Activated CD4-positive, alpha-beta T cell treated with anti-CD3 and anti-CD28 coated beads, Interleukin-2, amount 10 ng/mL, durations not matched to agents 24 days and 14 days (primary cell): ENCODE data around the gene FRMPD4. TPM values are rescaled to one million over a fixed set of nuclear protein-coding genes. Genes with fewer than 3 reads are reported as not detected.
"Not testable (repeated sequence)": the region's sequence is repeated elsewhere in the genome, so short reads cannot be mapped to it uniquely, and the experiment has no call there.

Experiments
- DNase-seq: peaks from one replicate; pipeline ENCODE4 v3.0.0; 2022
- H3K27ac Mint-ChIP-seq: one replicate; pipeline ENCODE4 v1.8.0; 2022; ENCODE audit warnings: mild to moderate bottlenecking, mixed read lengths
- H3K27me3 Mint-ChIP-seq: one replicate; pipeline ENCODE4 v1.8.0; 2022; ENCODE audit warnings: mixed read lengths
- H3K36me3 Mint-ChIP-seq: one replicate; pipeline ENCODE4 v1.8.0; 2022; ENCODE audit warnings: low read depth, mild to moderate bottlenecking, mixed read lengths
- H3K4me1 Mint-ChIP-seq: one replicate; pipeline ENCODE4 v1.8.0; 2021; ENCODE audit warnings: mixed read lengths
- H3K4me3 Mint-ChIP-seq: one replicate; pipeline ENCODE4 v1.8.0; 2022; ENCODE audit warnings: mild to moderate bottlenecking, moderate library complexity, mixed read lengths
- H3K9me3 Mint-ChIP-seq: one replicate; pipeline ENCODE4 v1.8.0; 2021; ENCODE audit warnings: mixed read lengths
- intact Hi-C: fragments of 100-400 bp; cut with micrococcal nuclease; formaldehyde crosslinking; loops from one replicate; pipeline ENCODE4 v1.15.1; 2023
- total RNA-seq: library from RNA; stranded (reverse); gene quantifications from 2 replicates; pipeline ENCODE4 v1.2.3, GENCODE V29; 2022

Gene FRMPD4
- total RNA-seq, 1 donor from 2014 or later, result not detected

DNA sequence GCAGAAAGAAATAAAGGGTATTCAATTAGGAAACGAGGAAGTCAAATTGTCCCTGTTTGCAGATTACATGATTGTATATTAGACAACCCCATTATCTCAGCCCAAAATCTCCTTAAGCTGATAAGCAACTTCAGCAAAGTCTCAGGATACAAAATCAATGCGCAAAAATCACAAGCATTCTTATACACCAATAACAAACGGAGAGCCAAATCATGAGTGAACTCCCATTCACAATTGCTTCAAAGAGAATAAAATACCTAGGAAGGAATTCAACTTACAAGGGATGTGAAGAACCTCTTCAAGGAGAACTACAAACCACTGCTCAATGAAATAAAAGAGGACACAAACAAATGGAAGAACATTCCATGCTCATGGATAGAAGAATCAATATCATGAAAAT is 404.0 kb downstream of the FRMPD4 start:
- H3K36me3 Mint-ChIP-seq, intact Hi-C loops, H3K27me3 Mint-ChIP-seq, H3K9me3 Mint-ChIP-seq, H3K4me3 Mint-ChIP-seq, DNase-seq, H3K4me1 Mint-ChIP-seq, H3K27ac Mint-ChIP-seq: not testable (repeated sequence)

DNA sequence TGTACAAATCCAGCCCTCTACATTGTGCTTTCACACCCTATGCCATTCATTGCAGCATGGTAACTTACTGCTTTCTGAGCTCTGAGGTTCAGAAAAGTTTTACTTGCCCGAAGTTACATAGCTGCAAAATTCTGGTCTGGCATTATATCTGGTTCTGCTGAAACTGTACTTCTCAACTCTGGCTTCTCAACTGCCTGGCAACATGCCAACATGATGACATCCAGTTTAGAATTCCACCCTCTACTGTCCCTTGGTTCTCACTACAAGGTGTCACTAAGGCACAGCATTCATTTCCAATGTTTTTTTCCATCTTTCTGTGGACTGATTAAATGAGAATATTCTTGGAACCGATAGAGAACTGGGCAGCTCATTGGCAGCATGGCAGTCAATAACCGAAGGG is 410.1 kb downstream of the FRMPD4 start:
- intact Hi-C loops, result no loop called here

DNA sequence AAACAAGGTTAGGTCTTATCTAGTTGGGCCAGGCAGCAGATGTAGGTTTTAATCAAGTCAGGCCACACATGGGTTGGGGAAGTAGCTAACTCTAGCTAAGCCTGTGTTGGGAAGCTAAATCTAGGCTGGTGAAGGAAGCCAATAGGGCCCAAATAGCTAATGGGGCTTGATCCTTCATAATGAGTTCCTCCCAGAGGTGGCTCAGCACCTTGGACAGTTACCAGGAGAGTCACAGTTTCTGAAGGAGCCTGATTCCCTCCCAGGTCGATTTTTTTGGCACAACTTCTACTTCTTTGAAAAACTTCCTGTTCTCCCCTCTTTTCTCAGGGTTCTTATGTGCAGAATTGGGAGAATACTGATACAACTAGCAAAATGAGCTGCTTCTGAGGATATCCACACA is 410.5 kb downstream of the FRMPD4 start:
- peak; percentile 54 for DNase-seq
- no peaks in the 10 kb centered on the region for H3K4me1 Mint-ChIP-seq
- no peaks in the 10 kb centered on the region for H3K9me3 Mint-ChIP-seq
- no peak overlapping the region for H3K27ac Mint-ChIP-seq
- H3K27me3 Mint-ChIP-seq, result no peaks in the 10 kb centered on the region
- H3K36me3 Mint-ChIP-seq, result no peaks in the 10 kb centered on the region
- intact Hi-C loops, result no loop called here
- H3K4me3 Mint-ChIP-seq, result no peak overlapping the region

More for the DNA sequence above, 410.1 kb downstream of the FRMPD4 start:
- H3K27ac Mint-ChIP-seq, result no peak overlapping the region
- DNase-seq, result no peak
- H3K4me3 Mint-ChIP-seq, result no peak overlapping the region
- no peaks in the 10 kb centered on the region for H3K9me3 Mint-ChIP-seq
- no peaks in the 10 kb centered on the region for H3K36me3 Mint-ChIP-seq
- no peaks in the 10 kb centered on the region for H3K4me1 Mint-ChIP-seq
- H3K27me3 Mint-ChIP-seq, result no peaks in the 10 kb centered on the region

DNA sequence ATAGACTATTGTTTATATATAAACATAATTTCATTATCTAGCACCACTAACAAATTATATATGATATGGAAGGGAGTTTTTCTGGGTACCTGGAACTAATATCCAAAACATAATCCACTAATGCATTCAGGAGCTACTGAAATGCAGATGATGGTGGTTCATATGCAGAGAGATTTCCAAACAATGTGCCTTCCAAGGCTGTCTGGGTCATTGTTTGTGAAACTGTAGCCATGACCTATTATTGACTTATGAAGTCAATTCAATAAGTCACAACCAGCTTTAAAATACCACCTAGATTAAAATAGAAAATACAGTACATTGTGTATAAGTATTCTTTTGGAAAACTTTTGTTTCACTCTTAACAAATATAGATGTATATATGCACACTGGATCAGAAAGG is 415.9 kb downstream of the FRMPD4 start:
- Mint-ChIP-seq H3K36me3 (no peaks in the 10 kb centered on the region), H3K4me3 (no peak overlapping the region)
- intact Hi-C loops, result no loop called here

DNA sequence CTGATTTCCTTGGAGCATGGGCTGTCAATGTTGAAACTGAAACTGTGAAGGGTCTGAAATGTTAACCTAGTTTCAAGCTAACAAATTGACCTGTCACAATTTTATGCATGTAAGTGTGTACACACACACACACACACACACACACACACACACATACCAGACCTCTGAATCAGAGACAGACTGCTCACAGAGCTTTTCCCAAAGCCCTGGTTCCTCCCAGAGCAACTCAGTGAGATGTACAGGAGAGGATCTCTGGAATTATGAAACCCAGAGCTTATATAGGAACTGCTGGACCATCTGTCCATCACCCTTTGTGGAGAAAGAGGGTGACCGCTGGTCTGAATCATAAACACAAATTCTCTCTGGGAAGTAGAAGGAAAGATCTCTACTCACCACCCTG is 424.8 kb downstream of the FRMPD4 start:
- no peaks in the 10 kb centered on the region for H3K27me3 Mint-ChIP-seq
- no peaks in the 10 kb centered on the region for H3K9me3 Mint-ChIP-seq
- intact Hi-C loops, result no loop called here
- H3K36me3 Mint-ChIP-seq, result no peaks in the 10 kb centered on the region
- H3K27ac Mint-ChIP-seq, result no peak overlapping the region
- no peak for DNase-seq
- H3K4me3 Mint-ChIP-seq, result no peak overlapping the region
- no peaks in the 10 kb centered on the region for H3K4me1 Mint-ChIP-seq

More for the DNA sequence above, 415.9 kb downstream of the FRMPD4 start:
- DNase-seq, result no peak
- Mint-ChIP-seq H3K9me3 (no peaks in the 10 kb centered on the region), H3K27ac (no peak overlapping the region), H3K4me1 (no peaks in the 10 kb centered on the region), H3K27me3 (no peaks in the 10 kb centered on the region)

DNA sequence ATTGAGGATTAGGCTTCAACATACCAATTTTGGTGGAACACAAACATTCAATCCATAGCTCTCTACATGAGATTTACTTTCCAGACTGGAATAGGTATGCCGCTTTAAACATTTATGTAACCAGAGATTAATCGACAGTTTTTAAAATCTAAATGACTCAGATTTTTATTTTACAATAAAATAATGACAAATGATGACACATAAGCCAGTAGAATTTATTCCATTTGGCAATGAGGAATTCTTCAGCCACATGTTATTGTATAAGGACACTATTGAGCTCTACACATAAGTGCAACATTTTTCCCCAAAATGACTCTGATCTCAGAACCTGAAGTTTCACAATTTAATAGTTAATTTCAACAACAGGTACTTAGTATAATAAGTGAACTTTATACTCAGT is 425.9 kb downstream of the FRMPD4 start:
- Mint-ChIP-seq H3K36me3 (no peaks in the 10 kb centered on the region), H3K4me1 (no peaks in the 10 kb centered on the region), H3K27me3 (no peaks in the 10 kb centered on the region), H3K4me3 (no peak overlapping the region), H3K9me3 (no peaks in the 10 kb centered on the region), H3K27ac (no peak overlapping the region)
- no peak for DNase-seq
- intact Hi-C loops, result no loop called here

DNA sequence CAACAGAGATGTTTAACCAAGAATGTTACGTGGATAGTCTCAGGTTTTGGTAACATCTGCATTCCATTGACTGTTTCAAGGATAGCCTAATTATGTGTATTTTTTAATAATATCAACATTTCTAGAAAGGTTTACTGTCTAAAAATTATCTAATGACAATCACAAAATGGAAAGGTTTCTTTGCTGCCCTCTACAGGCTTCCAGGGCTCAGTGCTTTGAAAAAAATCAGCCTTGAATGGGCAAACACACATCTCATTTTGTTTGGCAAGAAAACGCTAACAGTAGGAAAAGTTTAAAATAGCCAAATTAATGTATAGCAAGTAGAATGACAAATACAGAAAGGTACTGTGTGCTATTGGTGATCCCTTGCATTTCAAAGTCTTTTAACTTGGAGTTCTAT is 429.6 kb downstream of the FRMPD4 start:
- intact Hi-C loops, result no loop called here
- Mint-ChIP-seq H3K9me3 (no peaks in the 10 kb centered on the region), H3K27me3 (no peaks in the 10 kb centered on the region), H3K27ac (no peak overlapping the region), H3K36me3 (no peaks in the 10 kb centered on the region), H3K4me1 (no peaks in the 10 kb centered on the region), H3K4me3 (no peak overlapping the region)
- no peak for DNase-seq

DNA sequence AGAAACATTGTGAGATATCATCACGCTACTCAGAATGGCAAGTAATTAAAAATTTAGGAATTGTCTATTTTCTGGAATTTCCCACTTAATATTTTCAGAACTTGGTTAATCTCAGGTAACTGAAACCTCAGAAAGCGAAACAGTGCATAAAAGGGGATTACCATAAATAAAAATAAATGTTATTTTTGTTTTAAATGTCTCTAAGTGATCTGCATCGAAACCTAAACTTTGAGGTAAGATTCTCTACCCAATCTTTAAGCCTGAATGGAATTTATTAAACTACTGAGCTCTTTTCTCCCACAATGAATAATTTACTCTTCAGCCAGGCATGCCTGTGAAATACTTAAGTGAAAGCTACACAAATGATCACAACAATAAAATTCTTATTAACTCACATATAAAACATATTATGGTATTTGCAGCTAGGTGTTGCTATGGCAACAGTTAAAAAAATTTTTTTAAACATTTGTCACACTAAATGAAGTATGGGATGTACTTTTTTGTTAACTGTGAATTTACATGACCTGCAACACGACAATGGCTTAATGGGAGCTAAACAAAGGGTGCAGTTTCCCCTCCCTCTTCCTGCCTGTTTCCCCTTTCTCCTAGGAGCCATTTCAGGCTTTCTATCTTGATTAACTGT is 432.7 kb downstream of the FRMPD4 start:
- Mint-ChIP-seq H3K4me3 (no peak overlapping the region), H3K4me1 (no peaks in the 10 kb centered on the region), H3K27ac (no peak overlapping the region), H3K27me3 (no peaks in the 10 kb centered on the region), H3K36me3 (no peaks in the 10 kb centered on the region), H3K9me3 (no peaks in the 10 kb centered on the region)
- intact Hi-C loops, result no loop called here
- no peak for DNase-seq

DNA sequence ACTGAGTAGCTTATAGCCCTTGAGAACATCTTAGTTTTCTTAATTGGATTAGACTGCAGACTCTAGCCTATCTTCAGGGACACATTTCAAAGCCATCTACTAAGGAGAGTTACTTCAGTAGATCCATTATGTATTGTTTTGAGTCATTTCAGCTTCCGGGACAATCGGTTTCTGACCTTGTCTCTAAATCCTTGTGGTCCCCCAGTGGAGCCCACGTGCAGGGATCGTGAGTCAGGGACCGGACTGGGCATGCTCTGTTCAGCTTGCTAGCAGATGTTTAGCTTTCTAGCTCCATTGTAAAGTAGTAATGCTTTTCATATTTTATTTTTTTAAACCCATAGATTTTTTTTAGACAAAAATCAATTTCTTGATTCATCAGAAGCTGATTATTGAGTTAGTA is 441.0 kb downstream of the FRMPD4 start:
- no peaks in the 10 kb centered on the region for H3K27me3 Mint-ChIP-seq
- H3K4me1 Mint-ChIP-seq, result no peaks in the 10 kb centered on the region
- no peak overlapping the region for H3K27ac Mint-ChIP-seq
- no peak for DNase-seq
- no peak overlapping the region for H3K4me3 Mint-ChIP-seq
- H3K36me3 Mint-ChIP-seq, result no peaks in the 10 kb centered on the region
- intact Hi-C loops, result no loop called here
- H3K9me3 Mint-ChIP-seq, result no peaks in the 10 kb centered on the region

DNA sequence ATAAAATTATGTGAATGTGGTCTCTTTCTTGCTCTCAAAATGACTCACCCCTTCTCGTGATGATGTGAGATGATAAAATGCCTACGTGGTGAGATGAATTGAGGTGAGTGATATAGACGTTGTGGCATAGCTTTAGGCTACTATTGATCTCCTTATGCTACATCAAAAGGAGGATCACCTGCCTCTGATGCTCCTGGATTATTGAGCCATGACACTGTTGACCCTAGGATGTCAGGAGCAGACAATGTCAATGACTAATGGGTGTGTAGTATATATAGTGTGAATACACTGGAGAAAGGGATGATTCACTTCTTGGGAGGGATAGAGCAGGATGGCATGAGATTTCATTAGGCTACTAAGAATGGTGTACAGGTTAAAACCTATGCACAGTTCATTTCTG is 442.3 kb downstream of the FRMPD4 start:
- intact Hi-C loops, result no loop called here
- no peak for DNase-seq
- Mint-ChIP-seq H3K27me3 (no peaks in the 10 kb centered on the region), H3K36me3 (no peaks in the 10 kb centered on the region), H3K27ac (no peak overlapping the region), H3K4me1 (no peaks in the 10 kb centered on the region), H3K9me3 (no peaks in the 10 kb centered on the region), H3K4me3 (no peak overlapping the region)

DNA sequence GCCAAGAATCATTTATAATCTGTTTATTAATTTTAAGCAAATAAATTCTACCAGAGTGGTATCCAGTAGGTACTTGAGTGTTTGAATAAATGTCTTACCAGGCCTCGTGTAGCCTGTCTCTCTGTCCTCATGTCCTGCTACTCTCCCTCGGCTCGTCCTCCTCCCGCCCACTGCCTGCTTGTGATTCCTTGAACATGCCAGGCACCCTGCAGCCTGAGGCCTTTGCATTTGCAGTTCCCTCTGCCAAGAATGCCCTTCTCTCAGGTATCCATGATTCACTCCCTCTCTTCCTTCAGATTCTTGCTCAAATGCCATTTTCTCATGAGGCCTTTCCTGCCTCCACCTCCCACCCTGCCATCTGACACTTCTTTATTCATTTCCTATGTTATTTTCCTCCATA is 443.3 kb downstream of the FRMPD4 start:
- no peaks in the 10 kb centered on the region for H3K4me1 Mint-ChIP-seq
- intact Hi-C loops, result no loop called here
- no peaks in the 10 kb centered on the region for H3K9me3 Mint-ChIP-seq
- H3K4me3 Mint-ChIP-seq, result no peak overlapping the region
- H3K27ac Mint-ChIP-seq, result no peak overlapping the region
- no peaks in the 10 kb centered on the region for H3K36me3 Mint-ChIP-seq
- no peak for DNase-seq
- no peaks in the 10 kb centered on the region for H3K27me3 Mint-ChIP-seq

DNA sequence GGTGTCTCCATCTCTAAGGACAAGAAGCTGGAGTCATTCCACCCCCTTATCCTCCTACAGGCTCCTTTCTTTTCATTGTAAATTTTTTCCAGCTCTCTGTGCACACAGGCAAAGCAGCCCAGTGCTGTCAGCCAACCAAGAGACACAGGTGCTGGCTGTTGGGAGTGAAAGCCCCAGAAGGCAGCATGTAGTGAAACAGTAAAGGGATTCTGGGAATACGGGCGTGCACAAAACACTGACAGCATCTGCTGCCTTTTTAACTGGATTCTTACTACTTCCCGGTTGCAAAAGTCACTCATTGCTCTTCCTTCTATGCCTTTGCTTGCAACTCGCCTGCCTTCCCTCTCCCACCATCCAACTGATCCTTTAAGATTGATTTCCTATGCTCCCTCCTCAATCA is 444.4 kb downstream of the FRMPD4 start:
- Mint-ChIP-seq H3K27ac (no peak overlapping the region), H3K4me3 (no peak overlapping the region)

DNA sequence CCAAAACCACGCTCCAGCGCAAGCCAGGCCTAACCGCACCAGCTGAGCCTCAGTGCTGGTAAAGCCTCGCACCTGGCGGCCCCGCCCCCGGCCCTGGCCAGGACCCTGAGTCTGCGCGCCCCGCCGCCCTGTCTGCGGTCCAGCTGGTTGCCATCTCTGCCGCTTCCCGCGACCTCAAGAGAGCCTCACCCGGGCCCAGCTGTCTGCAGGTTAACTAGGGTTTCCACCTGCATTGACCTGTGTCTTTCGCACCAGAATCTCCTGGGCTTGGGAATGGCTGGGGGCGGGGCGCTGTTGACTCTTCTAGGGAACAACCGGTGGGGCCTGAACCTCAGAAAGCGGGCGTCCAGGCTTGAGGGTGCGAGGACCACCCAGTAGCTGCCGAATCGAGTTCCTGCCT is 445.3 kb downstream of the FRMPD4 start:
- H3K27me3 Mint-ChIP-seq, result no peaks in the 10 kb centered on the region
- H3K27ac Mint-ChIP-seq, result no peak overlapping the region
- H3K9me3 Mint-ChIP-seq, result no peaks in the 10 kb centered on the region
- no peak overlapping the region for H3K4me3 Mint-ChIP-seq
- no peak for DNase-seq
- no peaks in the 10 kb centered on the region for H3K4me1 Mint-ChIP-seq
- no peaks in the 10 kb centered on the region for H3K36me3 Mint-ChIP-seq
- intact Hi-C loops, result no loop called here

More for the DNA sequence above, 444.4 kb downstream of the FRMPD4 start:
- Mint-ChIP-seq H3K4me1 (no peaks in the 10 kb centered on the region), H3K36me3 (no peaks in the 10 kb centered on the region), H3K27me3 (no peaks in the 10 kb centered on the region), H3K9me3 (no peaks in the 10 kb centered on the region)
- intact Hi-C loops, result no loop called here
- DNase-seq, result no peak

DNA sequence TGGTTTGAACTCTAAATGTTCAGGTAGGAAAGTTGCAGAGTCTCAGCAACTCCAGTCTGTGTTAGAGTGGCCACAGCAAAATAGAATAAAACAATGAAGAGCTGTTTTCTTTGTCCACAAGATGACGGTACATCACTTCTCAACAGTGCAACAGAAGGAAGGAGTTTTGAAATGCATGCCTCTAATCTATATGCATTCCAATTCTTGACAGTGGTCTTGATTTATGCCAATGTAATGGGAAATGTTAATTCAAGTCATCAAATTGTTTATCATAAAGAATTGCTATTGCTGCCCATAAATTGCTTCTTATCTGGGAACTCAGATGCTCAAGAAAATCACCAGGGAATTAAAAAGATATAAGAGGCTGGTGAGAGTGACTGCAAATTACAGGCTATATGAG is 457.4 kb downstream of the FRMPD4 start:
- Mint-ChIP-seq H3K36me3 (no peaks in the 10 kb centered on the region), H3K27me3 (no peaks in the 10 kb centered on the region), H3K4me1 (no peaks in the 10 kb centered on the region), H3K27ac (no peak overlapping the region), H3K9me3 (no peaks in the 10 kb centered on the region), H3K4me3 (no peak overlapping the region)
- no peak for DNase-seq
- intact Hi-C loops, result no loop called here

DNA sequence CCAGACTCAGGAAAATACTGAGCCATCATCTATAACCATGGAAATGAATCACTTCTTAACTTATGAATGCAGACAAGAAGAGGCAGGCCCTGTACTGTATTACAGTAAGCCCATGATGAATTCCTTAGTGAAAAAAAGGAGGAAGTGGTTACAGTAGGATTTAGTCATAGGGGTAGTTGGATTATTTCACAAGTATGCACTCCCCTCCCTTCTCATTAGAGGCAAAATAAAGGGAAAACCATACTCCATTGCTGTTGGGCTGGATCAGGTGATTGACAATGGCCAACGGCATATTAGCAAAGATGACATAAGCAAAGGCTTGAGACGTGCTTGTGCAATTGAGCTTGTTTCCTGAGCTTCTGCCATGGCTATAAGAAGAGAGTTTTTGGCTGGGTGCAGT is 471.8 kb downstream of the FRMPD4 start:
- no peak for DNase-seq
- H3K36me3 Mint-ChIP-seq, result no peaks in the 10 kb centered on the region
- no peaks in the 10 kb centered on the region for H3K27me3 Mint-ChIP-seq
- H3K27ac Mint-ChIP-seq, result no peak overlapping the region
- intact Hi-C loops, result no loop called here
- no peaks in the 10 kb centered on the region for H3K4me1 Mint-ChIP-seq
- no peak overlapping the region for H3K4me3 Mint-ChIP-seq
- no peaks in the 10 kb centered on the region for H3K9me3 Mint-ChIP-seq
